ENCODE data around the gene CNTN4.

GRCh38 chr3:2110597-2111117 is 12.0 kb downstream of the CNTN4 start:
- TF ChIP-seq, protein P1, sequence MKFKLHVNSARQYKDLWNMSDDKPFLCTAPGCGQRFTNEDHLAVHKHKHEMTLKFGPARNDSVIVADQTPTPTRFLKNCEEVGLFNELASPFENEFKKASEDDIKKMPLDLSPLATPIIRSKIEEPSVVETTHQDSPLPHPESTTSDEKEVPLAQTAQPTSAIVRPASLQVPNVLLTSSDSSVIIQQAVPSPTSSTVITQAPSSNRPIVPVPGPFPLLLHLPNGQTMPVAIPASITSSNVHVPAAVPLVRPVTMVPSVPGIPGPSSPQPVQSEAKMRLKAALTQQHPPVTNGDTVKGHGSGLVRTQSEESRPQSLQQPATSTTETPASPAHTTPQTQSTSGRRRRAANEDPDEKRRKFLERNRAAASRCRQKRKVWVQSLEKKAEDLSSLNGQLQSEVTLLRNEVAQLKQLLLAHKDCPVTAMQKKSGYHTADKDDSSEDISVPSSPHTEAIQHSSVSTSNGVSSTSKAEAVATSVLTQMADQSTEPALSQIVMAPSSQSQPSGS (CRISPR knock-in tag; IDR thresholded peaks at IDR 0.05; ENCODE audit: borderline replicate concordance, low read depth): no peak
- TF ChIP-seq, protein P2, sequence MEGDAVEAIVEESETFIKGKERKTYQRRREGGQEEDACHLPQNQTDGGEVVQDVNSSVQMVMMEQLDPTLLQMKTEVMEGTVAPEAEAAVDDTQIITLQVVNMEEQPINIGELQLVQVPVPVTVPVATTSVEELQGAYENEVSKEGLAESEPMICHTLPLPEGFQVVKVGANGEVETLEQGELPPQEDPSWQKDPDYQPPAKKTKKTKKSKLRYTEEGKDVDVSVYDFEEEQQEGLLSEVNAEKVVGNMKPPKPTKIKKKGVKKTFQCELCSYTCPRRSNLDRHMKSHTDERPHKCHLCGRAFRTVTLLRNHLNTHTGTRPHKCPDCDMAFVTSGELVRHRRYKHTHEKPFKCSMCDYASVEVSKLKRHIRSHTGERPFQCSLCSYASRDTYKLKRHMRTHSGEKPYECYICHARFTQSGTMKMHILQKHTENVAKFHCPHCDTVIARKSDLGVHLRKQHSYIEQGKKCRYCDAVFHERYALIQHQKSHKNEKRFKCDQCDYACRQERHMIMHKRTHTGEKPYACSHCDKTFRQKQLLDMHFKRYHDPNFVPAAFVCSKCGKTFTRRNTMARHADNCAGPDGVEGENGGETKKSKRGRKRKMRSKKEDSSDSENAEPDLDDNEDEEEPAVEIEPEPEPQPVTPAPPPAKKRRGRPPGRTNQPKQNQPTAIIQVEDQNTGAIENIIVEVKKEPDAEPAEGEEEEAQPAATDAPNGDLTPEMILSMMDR (IDR thresholded peaks at IDR 0.05): no peak
- TF ChIP-seq CREM (CRISPR knock-in tag; IDR thresholded peaks at IDR 0.05) (no peak), ETV6 (CRISPR knock-in tag; IDR thresholded peaks at IDR 0.05) (no peak), ZBTB21 (CRISPR knock-in tag; IDR thresholded peaks at IDR 0.05; ENCODE audit: borderline replicate concordance) (no peak), ATF1 (CRISPR knock-in tag; IDR thresholded peaks at IDR 0.05) (no peak), ZNF121 (CRISPR knock-in tag; IDR thresholded peaks at IDR 0.05) (no peak), SP1 (CRISPR knock-in tag; conservative IDR thresholded peaks at IDR 0.05) (no peak), E2F5 (CRISPR knock-in tag; IDR thresholded peaks at IDR 0.05) (no peak), NR1H2 (CRISPR knock-in tag; IDR thresholded peaks at IDR 0.05) (no peak)
- TF ChIP-seq, protein P3, sequence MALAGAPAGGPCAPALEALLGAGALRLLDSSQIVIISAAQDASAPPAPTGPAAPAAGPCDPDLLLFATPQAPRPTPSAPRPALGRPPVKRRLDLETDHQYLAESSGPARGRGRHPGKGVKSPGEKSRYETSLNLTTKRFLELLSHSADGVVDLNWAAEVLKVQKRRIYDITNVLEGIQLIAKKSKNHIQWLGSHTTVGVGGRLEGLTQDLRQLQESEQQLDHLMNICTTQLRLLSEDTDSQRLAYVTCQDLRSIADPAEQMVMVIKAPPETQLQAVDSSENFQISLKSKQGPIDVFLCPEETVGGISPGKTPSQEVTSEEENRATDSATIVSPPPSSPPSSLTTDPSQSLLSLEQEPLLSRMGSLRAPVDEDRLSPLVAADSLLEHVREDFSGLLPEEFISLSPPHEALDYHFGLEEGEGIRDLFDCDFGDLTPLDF (CRISPR knock-in tag; IDR thresholded peaks at IDR 0.05): no peak
- TF ChIP-seq, protein P4, sequence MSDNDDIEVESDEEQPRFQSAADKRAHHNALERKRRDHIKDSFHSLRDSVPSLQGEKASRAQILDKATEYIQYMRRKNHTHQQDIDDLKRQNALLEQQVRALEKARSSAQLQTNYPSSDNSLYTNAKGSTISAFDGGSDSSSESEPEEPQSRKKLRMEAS (CRISPR knock-in tag; IDR thresholded peaks at IDR 0.05): no peak
